HG02763 (cell line): ENCODE measurements around the gene CCDC150.
"Not testable (repeated sequence)": the region's sequence is repeated elsewhere in the genome, so short reads cannot be mapped to it uniquely, and the experiment has no call there.

Experiments
- ATAC-seq: cut with Tn5 transposase; IDR thresholded peaks from one replicate; pipeline ENCODE4 v1.9.1; 2021; ENCODE audit warnings: mild to moderate bottlenecking, moderate library complexity; ENCODE audit not compliant: unreplicated experiment

The CCDC150 gene

DNA sequence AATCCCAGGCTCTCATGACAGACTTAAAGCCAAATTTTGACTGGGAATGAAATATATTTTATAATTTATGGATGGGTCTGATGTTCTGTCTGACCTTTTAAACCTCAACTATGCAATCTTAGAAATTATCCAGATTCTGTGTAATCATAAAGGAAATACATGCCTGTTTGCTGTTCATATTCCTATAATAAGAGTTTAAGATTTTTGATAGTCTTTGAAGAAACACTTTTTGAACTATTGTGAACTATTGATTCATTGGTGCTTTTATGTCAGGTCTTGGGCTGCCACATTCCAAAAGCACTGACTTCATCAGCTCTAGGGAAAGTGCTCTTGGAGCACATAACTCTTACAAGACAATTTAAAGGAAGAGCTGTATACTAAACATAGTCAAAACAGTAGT lies 64.2 kb downstream of the CCDC150 start:
- no peak for ATAC-seq

GRCh38 chr2:196710056-196710455 lies 70.5 kb downstream of the CCDC150 start:
- ATAC-seq = not testable (repeated sequence)

DNA sequence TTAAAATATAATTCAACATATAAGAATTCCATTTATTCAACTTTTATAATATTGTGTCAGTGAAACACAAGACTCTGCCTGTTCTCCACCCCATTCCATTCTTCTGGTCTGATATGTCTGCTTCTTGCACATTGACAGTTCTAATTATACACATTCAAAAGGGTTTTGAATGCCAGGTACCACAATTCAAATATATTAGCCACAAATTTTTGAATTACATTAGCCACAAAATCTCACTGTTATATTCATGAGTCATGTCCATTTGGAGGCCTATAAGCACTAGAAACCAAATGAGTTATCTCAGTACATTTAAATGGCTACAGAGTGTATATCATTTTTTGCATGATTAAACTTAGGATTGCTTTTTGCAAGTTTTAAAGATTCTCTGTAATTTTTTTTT lies 72.1 kb downstream of the CCDC150 start:
- ATAC-seq = no peak

DNA sequence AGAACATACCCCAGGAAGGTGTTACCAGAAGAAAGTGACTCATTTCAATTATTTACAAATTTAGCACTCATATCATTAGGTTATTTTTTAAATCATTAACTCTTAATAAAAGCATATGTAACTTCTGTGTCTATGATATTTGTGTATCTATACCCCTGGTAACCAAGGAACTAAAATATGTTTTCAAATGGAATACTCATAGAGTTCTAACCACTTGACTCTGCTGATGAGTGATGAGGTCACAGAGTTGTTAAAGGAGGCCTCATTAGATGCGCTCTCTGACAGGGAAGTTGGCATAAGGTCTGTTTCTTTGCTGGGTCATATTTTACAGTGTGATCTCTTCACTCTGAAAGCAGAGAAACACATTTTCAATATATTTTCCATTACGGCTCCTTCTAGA lies 73.4 kb downstream of the CCDC150 start:
- no peak for ATAC-seq

DNA sequence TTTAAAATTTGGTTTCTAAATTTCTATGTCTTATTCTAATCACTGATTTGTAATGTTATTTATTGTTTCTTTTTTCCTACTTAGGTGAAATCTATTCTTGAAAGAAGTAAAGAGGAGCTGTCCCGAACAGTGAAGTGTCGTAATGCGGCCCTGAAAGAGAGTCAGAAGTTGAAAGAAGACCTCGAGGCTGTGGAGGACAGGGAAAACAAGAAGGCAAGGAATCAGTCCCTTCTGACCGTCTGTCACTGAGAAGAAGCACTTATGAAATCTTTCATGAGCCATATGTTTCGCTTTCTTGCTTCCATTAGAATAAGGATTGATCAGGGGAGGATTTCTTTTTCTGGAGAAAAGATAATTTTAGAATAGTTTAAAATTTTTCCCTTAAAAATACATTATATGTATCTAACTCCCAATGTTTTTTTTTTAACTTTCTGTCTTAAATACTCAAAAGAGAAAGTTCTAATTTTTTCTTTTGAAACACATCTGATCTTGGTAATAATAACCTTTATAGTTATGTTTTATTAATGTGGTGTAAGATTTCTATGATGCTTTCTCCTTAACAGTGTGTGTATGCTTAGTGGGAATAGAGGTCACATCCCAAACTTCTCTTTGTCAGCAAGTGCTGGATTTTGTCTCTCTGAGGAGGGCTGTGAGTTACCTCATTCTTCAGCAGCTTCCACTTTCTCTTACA lies 79.0 kb downstream of the CCDC150 start:
- ATAC-seq = no peak

GRCh38 chr2:196719110-196719872 lies 79.8 kb downstream of the CCDC150 start:
- ATAC-seq = no peak

DNA sequence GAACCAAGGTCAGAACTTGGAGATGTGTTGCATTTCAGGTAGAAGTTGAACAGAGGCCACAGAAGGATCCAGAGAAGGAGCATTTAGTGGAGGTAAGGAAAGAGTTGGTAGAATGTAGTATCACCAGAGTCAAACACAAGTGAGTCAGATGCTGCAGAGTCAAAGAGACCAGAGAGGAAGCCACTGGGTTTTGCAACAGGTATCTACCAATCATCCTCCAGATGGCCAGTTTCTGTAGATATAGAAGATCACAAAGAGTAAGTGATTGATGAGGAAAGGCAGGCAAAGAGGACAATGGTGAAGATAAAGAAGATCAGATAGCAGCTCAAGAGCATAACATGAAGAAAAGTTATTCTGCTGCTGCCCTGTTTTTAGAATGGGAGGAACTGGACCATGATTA lies 84.1 kb downstream of the CCDC150 start:
- no peak for ATAC-seq

- no peak for ATAC-seq
Measured at GRCh38 chr2:196725218-196725617, 85.7 kb downstream of the CCDC150 start.

GRCh38 chr2:196725882-196726281 lies 86.4 kb downstream of the CCDC150 start:
- peak; percentile 59 for ATAC-seq

DNA sequence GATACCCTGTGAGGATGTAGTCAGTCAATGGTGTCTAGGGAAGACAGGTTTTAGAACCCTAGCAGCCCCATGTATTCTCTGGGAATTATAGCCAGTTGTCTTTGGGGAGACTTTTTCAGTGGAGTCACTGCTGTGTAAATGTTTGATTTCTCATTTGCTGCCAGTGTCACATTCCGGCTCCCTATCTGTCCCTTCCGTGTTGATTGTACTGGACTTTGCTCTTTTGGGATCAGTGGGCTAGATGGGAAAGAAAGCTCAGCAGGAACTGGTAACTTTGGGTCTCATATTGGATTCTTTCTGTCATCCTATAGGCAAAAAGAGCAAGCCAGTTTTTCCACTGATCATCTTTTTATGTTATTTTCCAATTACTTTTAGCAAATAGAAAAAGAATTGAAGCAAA lies 89.9 kb downstream of the CCDC150 start:
- ATAC-seq = no peak

DNA sequence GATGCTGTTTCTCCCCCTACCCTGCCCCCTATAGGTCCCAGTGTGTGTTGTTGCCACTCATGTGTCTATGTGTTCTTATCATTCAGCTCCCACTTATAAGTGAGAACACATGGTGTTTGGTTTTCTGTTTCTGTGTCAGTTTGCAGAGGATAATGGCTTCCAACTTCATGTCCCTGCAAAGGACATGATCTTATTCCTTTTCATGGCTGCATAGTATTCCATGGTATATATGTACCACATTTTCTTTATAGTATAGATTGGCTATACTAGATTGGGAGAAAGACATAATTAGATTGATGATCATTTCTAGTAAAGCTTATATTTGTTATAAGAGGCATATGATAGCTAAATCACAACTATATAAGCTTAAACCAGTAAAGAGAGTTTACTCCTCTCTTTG lies 97.1 kb downstream of the CCDC150 start:
- ATAC-seq = not testable (repeated sequence)

DNA sequence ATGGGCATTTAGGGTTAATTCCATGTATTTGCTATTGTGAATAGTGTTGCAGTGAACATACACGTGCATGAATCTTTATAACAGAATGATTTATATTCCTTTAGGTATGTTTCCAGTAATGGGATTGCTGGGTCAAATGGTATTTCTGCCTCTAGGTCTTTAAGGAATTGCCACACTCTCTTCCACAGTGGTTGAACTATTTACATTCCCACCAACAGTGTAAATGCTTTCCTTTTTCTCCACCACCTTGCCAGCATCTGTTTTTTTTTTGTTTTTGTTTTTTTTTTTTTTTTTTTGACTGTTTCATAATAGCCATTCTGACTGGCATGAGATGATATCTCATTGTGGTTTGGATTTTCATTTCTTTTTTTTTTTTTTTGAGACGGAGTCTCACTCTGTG lies 97.5 kb downstream of the CCDC150 start:
- no peak for ATAC-seq

- ATAC-seq = no peak
Measured at GRCh38 chr2:196739031-196739430, 99.5 kb downstream of the CCDC150 start.

GRCh38 chr2:196742216-196742615 lies 102.7 kb downstream of the CCDC150 start:
- ATAC-seq = no peak

DNA sequence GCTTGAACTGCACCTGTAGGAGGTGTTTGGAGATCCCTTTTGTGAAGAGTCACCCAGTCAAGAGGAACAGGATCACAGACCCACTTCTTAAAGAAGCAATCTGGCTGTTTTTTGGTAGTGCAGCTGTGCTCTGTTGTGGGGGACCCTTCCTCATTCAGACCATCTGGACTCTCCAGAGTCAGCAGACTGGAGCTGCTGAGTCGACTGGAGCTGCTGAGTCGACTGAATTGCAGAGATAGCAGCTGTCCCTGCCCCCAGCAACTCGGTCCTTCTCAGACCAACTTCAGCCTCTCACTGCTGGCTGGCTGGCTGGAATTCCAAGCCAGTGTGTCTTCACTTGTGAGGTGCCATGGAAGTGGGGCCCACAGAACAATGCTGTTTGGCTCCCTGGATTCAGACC lies 103.2 kb downstream of the CCDC150 start:
- ATAC-seq = no peak

DNA sequence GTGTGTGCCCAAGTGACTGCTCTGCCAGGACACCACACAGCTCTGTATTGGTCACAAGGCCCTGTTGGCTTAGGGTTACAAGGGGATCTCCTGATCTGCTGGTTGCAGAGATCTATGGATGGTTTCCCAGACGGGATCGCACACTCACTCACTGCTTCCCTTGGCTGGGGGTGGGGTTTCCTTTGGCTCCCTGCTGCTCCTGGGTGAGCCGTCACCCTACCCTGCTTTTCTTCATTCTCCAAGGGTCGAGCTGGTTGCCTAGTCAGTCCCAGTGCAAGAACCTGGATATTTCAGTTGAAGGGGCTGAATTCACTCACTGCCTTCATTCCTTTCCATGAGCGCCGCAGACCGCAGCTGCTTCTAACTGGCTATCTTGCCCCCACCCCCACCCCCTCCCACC lies 103.7 kb downstream of the CCDC150 start:
- no peak for ATAC-seq

DNA sequence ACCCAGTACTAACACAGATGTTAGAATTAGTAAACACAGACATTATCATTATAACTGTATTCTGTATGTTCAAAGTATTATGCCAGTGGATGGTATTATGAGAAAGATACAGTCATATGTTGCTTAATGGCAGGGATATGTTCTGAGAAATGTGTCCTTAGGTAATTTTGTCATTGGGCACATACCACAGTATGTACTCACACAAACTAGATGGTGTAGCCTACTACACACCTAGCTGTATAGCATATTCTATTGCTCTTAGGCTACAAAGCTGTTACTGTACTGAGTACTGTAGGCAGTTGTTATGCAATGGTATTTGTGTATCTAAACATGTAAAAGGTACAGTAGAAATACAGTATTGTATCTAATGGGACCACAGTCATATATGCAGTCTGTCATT lies 106.2 kb downstream of the CCDC150 start:
- ATAC-seq = no peak

DNA sequence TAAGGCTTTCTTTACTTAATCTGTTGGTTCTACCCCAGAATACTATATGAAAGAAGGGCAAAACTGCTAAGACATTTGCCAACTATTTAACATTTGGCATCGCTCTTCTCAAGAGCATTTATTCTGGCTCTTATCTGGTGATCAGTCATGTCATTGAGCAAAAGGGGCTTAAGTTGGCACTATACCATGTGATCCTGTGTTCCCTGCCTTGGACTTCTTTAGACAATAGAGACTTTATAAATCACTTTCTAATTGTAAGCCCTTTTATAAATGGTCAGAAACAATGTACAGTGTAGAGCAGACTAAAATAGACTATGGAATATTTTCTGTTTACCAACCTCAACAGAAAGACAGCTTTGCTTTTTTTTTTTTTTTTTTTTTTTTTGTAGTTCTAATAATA lies 107.9 kb downstream of the CCDC150 start:
- ATAC-seq = no peak

GRCh38 chr2:196748123-196748522 lies 108.6 kb downstream of the CCDC150 start:
- no peak for ATAC-seq

DNA sequence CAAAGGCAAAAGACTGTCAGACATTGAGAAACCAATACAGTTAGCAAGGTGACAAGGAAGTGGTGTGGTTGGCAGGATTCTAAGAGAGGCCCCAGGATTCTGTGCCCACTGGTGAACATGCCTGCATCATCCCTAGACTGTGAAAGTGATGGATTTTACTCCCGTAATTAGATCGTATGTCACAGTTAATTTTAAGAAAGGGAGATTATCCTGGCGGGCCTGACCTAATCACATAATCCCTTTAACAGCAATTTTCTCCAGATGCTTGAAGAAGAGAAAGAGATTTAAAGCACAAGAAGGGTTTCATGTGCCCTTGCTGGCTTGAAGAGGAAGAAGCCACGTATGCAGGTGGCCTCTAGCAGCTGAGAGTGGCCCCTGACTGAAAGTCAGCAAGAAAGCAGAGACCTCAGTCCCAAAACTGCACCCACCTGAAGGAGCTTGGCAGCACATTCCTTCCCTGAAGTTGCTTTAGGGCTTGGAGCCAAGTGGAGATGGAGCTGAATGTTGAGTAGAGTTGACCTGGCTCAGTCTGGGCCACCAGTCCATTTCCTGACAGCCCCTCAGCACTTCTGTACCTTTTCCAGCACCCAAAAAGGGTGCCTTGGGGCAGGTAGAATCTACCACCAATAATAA lies 110.9 kb downstream of the CCDC150 start:
- ATAC-seq = no peak

DNA sequence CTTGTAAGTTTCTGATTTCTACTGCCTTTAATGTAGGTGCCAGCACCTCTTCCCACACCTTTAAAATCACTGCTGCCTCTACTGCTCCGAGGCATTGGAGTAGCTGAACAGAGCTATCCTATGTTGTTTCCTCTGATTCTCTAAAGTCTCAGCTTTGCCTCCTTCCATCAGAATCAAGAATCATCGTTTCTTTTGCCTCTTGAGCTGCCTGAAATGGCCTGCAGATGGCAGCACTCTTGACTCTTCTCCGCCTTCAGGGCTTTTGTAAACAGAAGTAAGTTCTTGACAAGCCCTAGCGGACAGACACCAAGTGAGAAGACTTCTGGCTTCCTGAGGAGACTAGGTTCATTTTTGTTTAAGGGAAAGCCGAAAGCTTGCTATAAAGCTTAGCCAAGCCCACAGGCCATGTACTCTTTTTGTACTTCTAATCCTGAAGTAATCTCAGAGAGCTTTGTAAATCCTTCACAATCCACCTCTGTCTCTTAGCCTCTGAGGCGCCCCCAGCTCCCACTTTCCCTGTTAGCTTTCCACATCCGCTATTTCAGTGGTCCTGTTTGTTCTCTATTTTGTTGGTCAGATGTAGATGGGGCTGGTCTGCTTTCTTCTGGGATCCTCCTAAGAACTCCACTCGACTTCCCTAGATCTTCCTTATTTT lies 111.6 kb downstream of the CCDC150 start:
- peak; percentile 91 for ATAC-seq
